HepG2 (cell line): ENCODE data around the gene DSCAML1. TPM values are rescaled to one million over a fixed set of nuclear protein-coding genes. Genes with fewer than 3 reads are reported as not detected.

Experiments used
- ATAC-seq: fragments of 200-7000 bp; cut with Tn5 transposase; 3 replicates; pipeline ENCODE4 v1.9.1; 2020; ENCODE audit warnings: mild to moderate bottlenecking, moderate library complexity
- BruUV-seq: library from RNA; stranded (reverse); fragments of 400-500 nt; replicated peaks from 2 replicates; lab custom pipeline; 2021; lab: Mats Ljungman, UMichigan
- CTCF ChIA-PET: fragments of 300-600 bp; formaldehyde crosslinking; extraction: SDS; loops from one replicate; lab custom pipeline; 2021; ENCODE audit warnings: low total read pairs, inconsistent platforms, low intra/inter-chr PET ratio; lab: Yijun Ruan, JAX
- POLR2A ChIA-PET: fragments of 350-600 bp; sonication (Branson Sonifier 250); formaldehyde crosslinking; loops from one replicate; lab custom pipeline; 2020; ENCODE audit warnings: antibody characterized with exemption, inconsistent platforms; lab: Yijun Ruan, JAX
- DNase-seq: peaks from one replicate; pipeline ENCODE4 v3.0.0-alpha.2; 2015; ENCODE audit warnings: low spot score
- FAIRE-seq: peaks from 3 replicates; lab custom pipeline; 2011; peaks lifted over from hg19 to GRCh38; lab: Jason Lieb, UNC
- H2AFZ ChIP-seq: one replicate; pipeline ENCODE4 v1.6.1; 2011; ENCODE audit warnings: low read length, inconsistent platforms
- H3K27ac ChIP-seq: fragments of 300-600 bp; 3 replicates; pipeline ENCODE4 v1.8.0; 2011; ENCODE audit warnings: mixed run types, mild to moderate bottlenecking, mixed read lengths, low read length, inconsistent platforms; ENCODE audit not compliant: insufficient read depth; ENCODE audit errors: extremely low read length
- H3K27me3 ChIP-seq, 2 experiments: fragments of 200-600 bp in 1 of 2; 2 replicates in 1 of 2; 3 replicates in 1 of 2; pipeline versions ENCODE4 v1.6.0 to v1.8.0; 2011; ENCODE audit warnings: low read length in 2 of 2, mild to moderate bottlenecking in 2 of 2, moderate library complexity in 2 of 2, inconsistent platforms in 1 of 2; ENCODE audit not compliant: insufficient read depth in 2 of 2, control insufficient read depth in 1 of 2
- H3K36me3 ChIP-seq, 2 experiments: fragments of 200-600 bp in 1 of 2; replicated peaks in 1 of 2; 2 replicates in 1 of 2; 3 replicates in 1 of 2; pipeline versions ENCODE4 v1.5.1 to v1.8.0; 2011; ENCODE audit warnings: low read length in 2 of 2, inconsistent platforms in 1 of 2; ENCODE audit not compliant: insufficient read depth in 2 of 2, control insufficient read depth in 1 of 2
- H3K4me1 ChIP-seq: 2 replicates; pipeline ENCODE4 v1.5.1; 2012; ENCODE audit warnings: low read length, inconsistent platforms; ENCODE audit not compliant: insufficient read depth
- H3K4me2 ChIP-seq: 2 replicates; pipeline ENCODE4 v1.6.0; 2011; ENCODE audit warnings: low read depth, low read length, inconsistent platforms
- H3K4me3 ChIP-seq, 3 experiments: fragments of 200-600 bp in 1 of 3; sonication (generic), shearing (Covaris generic) in 1 of 3; replicated peaks in 1 of 3; 2 replicates each; pipeline ENCODE4 v1.5.1; 2011 to 2016; ENCODE audit warnings: low read length in 3 of 3, inconsistent platforms in 2 of 3, low read depth in 2 of 3, mild to moderate bottlenecking in 2 of 3, control low read depth in 1 of 3, mixed read lengths in 1 of 3; ENCODE audit not compliant: insufficient read depth in 1 of 3
- H3K79me2 ChIP-seq: one replicate; pipeline ENCODE4 v1.6.1; 2011; ENCODE audit warnings: low read length, inconsistent platforms; ENCODE audit not compliant: insufficient read depth
- H3K9ac ChIP-seq: 2 replicates; pipeline ENCODE4 v1.6.0; 2011; ENCODE audit warnings: mild to moderate bottlenecking, low read depth, low read length, inconsistent platforms; ENCODE audit not compliant: insufficient read depth
- H3K9me3 ChIP-seq: 2 replicates; pipeline ENCODE4 v1.5.1; 2012; ENCODE audit warnings: mild to moderate bottlenecking, low read length
- H4K20me1 ChIP-seq: 2 replicates; pipeline ENCODE4 v1.6.0; 2011; ENCODE audit warnings: inconsistent platforms, mild to moderate bottlenecking, low read length, moderate library complexity; ENCODE audit not compliant: insufficient read depth
- BRD4 ChIP-seq: sonication (generic); formaldehyde crosslinking; IDR thresholded peaks from 2 replicates; pipeline ENCODE4 v1.4.0; 2020; ENCODE audit warnings: missing genetic modification reagents
- CSRNP2 ChIP-seq: sonication (generic); formaldehyde crosslinking; conservative IDR thresholded peaks from 2 replicates; pipeline ENCODE4 v1.8.0; 2022; ENCODE audit warnings: low read depth, missing genetic modification reagents
- KAT8 ChIP-seq: IDR thresholded peaks from 2 replicates; pipeline ENCODE4 v1.6.1; 2016; ENCODE audit warnings: missing genetic modification reagents, missing compliant biosample characterization
- NCOA5 ChIP-seq: sonication (generic); formaldehyde crosslinking; IDR thresholded peaks from 2 replicates; pipeline ENCODE4 v1.4.0; 2020; ENCODE audit warnings: missing genetic modification reagents
- PHB2 ChIP-seq: fragments of 450-650 bp; IDR thresholded peaks from 2 replicates; pipeline ENCODE4 v1.6.1; 2018; ENCODE audit not compliant: partially characterized antibody
- RAD21 ChIP-seq: fragments of 450-650 bp; formaldehyde crosslinking; IDR thresholded peaks from 2 replicates; pipeline ENCODE4 v1.5.0; 2020; ENCODE audit warnings: mild to moderate bottlenecking
- ZNF12 ChIP-seq: sonication (generic); formaldehyde crosslinking; IDR thresholded peaks from 2 replicates; pipeline ENCODE4 v1.5.0; 2020; ENCODE audit warnings: missing genetic modification reagents
- ZNF326 ChIP-seq: sonication (generic); formaldehyde crosslinking; IDR thresholded peaks from 2 replicates; pipeline ENCODE4 v1.4.0; 2020; ENCODE audit warnings: missing genetic modification reagents, borderline replicate concordance
- ZNF333 ChIP-seq: sonication (generic); formaldehyde crosslinking; IDR thresholded peaks from 2 replicates; pipeline ENCODE4 v1.4.0; 2020; ENCODE audit warnings: mild to moderate bottlenecking, missing genetic modification reagents, borderline replicate concordance
- ZNF530 ChIP-seq: sonication (generic); formaldehyde crosslinking; IDR thresholded peaks from 2 replicates; pipeline ENCODE4 v1.5.0; 2020; ENCODE audit warnings: low read depth, mild to moderate bottlenecking, missing genetic modification reagents
- WGBS: methylation state at CpG from one replicate; pipeline ENCODE4 v1.1.6; 2017; ENCODE audit warnings: low lambda C conversion rate; 5-methylcytosine and 5-hydroxymethylcytosine counted together
- in situ Hi-C: cut with HindIII; loops from 2 replicates; pipeline ENCODE4 v1.10.0; 2017; ENCODE audit warnings: low pct_unique_long_range_greater_than_20kb; ENCODE audit not compliant: extremely low pct_ligation_motif_present
- intact Hi-C: fragments of 100-400 bp; cut with micrococcal nuclease; formaldehyde crosslinking; loops from one replicate; pipeline ENCODE4 v1.10.0; 2022; ENCODE audit not compliant: unreplicated experiment
- polyA plus RNA-seq, 8 experiments: library from polyadenylated mRNA; depleted of rRNA in 3 of 8; stranded (reverse) in 7 of 8; unstranded in 1 of 8; fragments of >200 nt; fragmentation: Illumina TruSeq in 4 of 8; extraction: Trizol in 4 of 8; gene quantifications; 2 replicates each; pipeline versions ENCODE4 v1.2.1 to v1.2.3, GENCODE V29; 2011 to 2016; ENCODE audit warnings: low read depth in 4 of 8, missing spikeins in 1 of 8, mixed read lengths in 1 of 8; ENCODE audit not compliant: insufficient read depth in 1 of 8
- total RNA-seq, 5 experiments: library from RNA; depleted of rRNA; stranded (reverse); fragments of >200 nt; fragmentation: Illumina TruSeq; extraction: Trizol; gene quantifications; 2 replicates each; pipeline ENCODE4 v1.2.3, GENCODE V29; 2016; ENCODE audit warnings: low read depth in 1 of 5

Gene DSCAML1
- total and polyA plus RNA-seq, 2 of the 13 experiments (the other 11 are each of a cell fraction or from before 2014, with no cell fraction given) = 0.29 to 0.40 TPM

- no peak overlapping the region for H3K27ac ChIP-seq
- peaks cover 17% of the 10 kb centered on the region for H3K4me1 ChIP-seq
- WGBS = 54% methylated on average over 2 of the region's 2 CpGs
- no TSS peak for BruUV-seq
- H3K9me3 ChIP-seq = no peaks in the 10 kb centered on the region
- H3K9ac ChIP-seq = no peak overlapping the region
- in situ Hi-C loops = no loop called here
- FAIRE-seq (no peak), DNase-seq (no peak), ATAC-seq (no peak)
- peaks cover 0 to 2% of the 10 kb centered on the region in 2 experiments; a peak in 3 of 5 replicates for H3K27me3 ChIP-seq
- CTCF ChIA-PET = no interaction called here
- no peak overlapping the region for H3K4me2 ChIP-seq
- H3K36me3 ChIP-seq = no peaks in the 10 kb centered on the region
- 0 out of 2 replicates have a peak, but pooled peaks cover 4% of the 10 kb centered on the region for H4K20me1 ChIP-seq
- no peak overlapping the region for H3K4me3 ChIP-seq
- POLR2A ChIA-PET = no interaction called here
- no peaks in the 10 kb centered on the region for H3K79me2 ChIP-seq
- H2AFZ ChIP-seq = no peak overlapping the region
- TF ChIP-seq ZNF530 (CRISPR knock-in tag) (no peak), ZNF333 (CRISPR knock-in tag) (no peak), ZNF326 (CRISPR knock-in tag) (no peak), ZNF12 (CRISPR knock-in tag) (no peak)
- intact Hi-C loops = no loop called here
Observed at GRCh38 chr11:117722082-117722481, 74.9 kb downstream of the DSCAML1 start.

GRCh38 chr11:117720061-117720511, 76.9 kb downstream of the DSCAML1 start:
- ChIA-PET CTCF (no interaction called here), POLR2A (no interaction called here)
- H3K9ac ChIP-seq = no peak overlapping the region
- H3K4me3 ChIP-seq = no peak overlapping the region
- DNase-seq (no peak), ATAC-seq (no peak), FAIRE-seq (no peak)
- peaks cover 19% of the 10 kb centered on the region for H3K4me1 ChIP-seq
- no peaks in the 10 kb centered on the region for H3K36me3 ChIP-seq
- BruUV-seq = no TSS peak
- H3K27me3 ChIP-seq = peaks cover 5 to 9% of the 10 kb centered on the region in 2 experiments; a peak in 3 of 5 replicates
- no peak overlapping the region for H3K4me2 ChIP-seq
- in situ Hi-C loops (no loop called here), intact Hi-C loops (no loop called here)
- H3K79me2 ChIP-seq = no peaks in the 10 kb centered on the region
- H3K27ac ChIP-seq = no peak overlapping the region
- H3K9me3 ChIP-seq = no peaks in the 10 kb centered on the region
- H4K20me1 ChIP-seq = 0 out of 2 replicates have a peak, but pooled peaks cover 4% of the 10 kb centered on the region
- no peak overlapping the region for H2AFZ ChIP-seq
- no peak for TF ChIP-seq RAD21 (CRISPR knock-in tag)
- TF ChIP-seq PHB2 = no peak
- TF ChIP-seq CSRNP2 = no peak
- no peak for TF ChIP-seq NCOA5 (CRISPR knock-in tag)
- TF ChIP-seq KAT8 = no peak
- TF ChIP-seq BRD4 = no peak
- 17% methylated on average over 7 of the region's 11 CpGs for WGBS
